ENCODE data around the gene DDX5.

DDX5 gene

DNA sequence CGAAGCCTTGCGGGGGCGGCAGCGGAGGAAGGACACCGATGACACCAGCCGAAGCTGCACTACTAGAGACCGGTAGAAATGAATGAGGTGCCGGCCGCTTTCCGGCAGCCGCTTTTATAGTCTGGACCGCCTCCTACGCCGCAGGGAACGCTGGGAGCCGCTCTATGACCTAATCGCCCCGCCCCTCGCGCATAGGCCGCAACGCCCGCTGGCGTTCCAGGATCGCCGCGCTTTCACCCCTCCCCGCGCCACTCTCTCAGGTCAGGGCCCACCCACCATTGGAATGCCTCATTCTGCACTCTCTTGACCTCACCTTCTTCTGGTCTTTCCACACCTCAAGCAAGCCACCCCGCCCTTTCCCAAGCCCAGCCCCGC is at the start of gene DDX5:
Gene DDX5 (minus strand): TSS at position 89 of the 375 bp plus-strand sequence. CDS start 170 bp downstream, outside the sequence.
- in situ Hi-C loops (cut with MboI; ENCODE audit: low sequenced_read_pairs) = no loop called here

DNA sequence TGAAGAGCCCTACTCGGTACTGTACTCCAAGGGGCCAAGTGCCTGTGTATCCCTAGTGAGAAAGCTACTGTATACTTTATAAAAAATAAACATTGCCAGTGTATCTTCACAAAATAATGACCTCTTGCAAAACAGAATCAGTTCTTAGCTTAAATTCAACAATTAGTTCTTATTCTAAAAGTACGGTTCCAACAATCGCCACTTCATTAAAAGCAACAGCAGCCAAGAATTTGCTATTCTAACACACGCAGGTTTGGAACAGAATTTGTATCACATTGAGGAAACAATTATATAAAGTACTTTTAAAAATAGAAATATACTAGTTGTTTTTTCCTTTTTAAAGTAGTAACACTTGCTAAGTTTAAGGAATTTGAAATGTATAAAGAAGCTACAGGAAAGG is 49.2 kb upstream of the DDX5 start:
- in situ Hi-C loops (cut with MboI; ENCODE audit: low sequenced_read_pairs) = no loop called here

DNA sequence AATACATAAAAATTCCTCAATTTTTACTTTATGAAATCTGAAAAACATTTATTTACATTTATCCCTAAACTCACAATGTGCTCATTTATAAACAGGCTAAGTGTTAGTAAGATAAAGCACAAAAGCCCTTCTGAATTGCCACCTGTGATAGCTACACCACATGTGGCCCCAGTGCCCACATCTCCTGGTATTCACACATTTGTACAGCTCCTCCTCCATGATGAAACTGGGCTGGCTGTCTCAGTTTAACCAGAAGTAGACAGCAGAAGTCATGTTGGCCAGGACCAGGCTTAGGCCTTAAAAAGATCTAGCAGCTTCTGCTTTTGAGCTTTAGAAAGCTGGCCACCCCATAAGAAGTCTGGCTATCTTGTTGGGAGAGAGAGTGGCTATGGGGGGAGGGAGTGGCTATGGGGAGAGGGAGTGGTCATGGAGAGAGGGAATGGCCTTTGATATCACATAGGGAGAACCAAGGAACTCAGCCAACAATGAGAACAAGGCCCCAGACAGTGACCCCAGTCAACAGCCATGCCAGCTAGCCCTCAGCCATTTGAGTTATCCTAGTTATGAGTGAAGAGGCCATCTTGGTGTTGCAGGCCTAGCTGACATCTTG is 48.0 kb upstream of the DDX5 start:
- in situ Hi-C loops (cut with MboI; ENCODE audit: low sequenced_read_pairs) = no loop called here

DNA sequence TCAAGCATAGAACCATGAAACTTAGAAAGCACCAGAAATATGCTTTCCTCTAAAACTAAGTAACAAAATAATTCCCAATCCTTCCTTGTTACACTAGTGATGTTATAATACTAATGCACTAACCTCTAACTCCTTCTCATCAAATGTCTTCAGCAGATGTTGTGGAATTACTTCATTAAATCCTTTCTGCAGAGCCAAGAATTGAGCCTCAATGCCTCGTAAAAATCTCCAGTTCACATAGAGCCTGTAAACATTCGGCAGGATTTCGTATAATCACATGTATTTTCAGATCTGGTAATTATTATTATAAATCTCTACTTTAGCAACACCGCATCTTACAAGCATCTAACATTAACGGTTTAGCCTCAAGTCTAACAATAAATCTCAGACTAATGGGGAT is 45.4 kb upstream of the DDX5 start:
- in situ Hi-C loops (cut with MboI; ENCODE audit: low sequenced_read_pairs) = no loop called here

DNA sequence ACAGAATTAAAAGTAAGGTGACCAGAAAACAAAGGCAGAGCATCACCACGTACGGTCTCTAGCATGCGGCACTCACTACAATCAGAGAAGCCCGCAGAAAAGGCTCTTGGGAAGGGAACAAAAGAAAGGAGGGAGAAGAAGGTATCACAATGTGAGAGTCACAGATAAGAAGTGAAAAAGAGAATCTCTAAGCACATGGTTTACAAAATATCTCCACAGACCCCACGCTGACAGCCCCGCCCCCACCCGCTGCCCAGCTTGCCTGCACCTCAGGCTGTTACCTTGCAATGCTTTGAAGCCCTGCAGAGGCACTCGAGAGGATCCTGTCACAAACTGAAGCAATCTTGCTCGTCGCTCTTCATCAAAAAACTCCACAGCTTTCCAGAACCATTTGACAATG is 41.2 kb upstream of the DDX5 start:
- in situ Hi-C loops (cut with MboI; ENCODE audit: low sequenced_read_pairs) = no loop called here

DNA sequence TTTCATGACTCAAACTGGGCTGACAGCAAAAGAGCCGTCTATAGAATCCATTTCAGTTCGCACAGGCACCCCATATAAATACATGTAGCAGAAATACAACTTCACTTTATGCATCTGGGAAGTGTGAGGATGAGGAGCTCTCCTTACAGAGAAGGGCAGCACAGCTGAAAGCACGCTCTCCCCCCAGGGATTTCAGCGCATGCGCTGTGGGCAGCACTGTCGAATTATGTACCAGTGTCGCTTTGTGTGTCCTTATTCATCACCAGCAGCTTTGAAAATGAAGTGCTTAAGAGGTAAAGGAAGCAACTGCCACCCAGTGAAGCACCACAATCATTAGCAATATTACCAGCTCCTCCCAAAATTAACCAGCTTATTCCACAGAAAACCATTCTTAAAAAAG is 40.6 kb upstream of the DDX5 start:
- in situ Hi-C loops (cut with MboI; ENCODE audit: low sequenced_read_pairs) = no loop called here

DNA sequence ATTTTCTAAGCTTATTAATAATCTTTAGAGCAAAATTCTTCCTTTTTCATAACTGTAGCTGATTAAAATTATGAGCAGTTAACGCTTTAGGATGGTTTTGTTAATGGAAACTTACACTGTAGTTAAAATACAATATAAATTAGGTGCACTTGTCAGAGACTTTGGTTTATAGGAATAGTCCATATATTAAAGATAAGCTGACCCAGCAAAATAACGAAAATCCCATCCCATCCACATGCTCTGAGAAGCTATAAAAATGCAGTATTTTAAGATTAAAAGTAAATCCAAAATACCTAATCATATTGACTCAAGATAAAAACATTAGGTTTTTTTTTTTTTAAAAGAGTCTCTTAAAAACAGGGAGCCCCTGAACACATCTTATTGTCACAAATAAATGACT is 38.7 kb upstream of the DDX5 start:
- in situ Hi-C loops (cut with MboI; ENCODE audit: low sequenced_read_pairs) = no loop called here

DNA sequence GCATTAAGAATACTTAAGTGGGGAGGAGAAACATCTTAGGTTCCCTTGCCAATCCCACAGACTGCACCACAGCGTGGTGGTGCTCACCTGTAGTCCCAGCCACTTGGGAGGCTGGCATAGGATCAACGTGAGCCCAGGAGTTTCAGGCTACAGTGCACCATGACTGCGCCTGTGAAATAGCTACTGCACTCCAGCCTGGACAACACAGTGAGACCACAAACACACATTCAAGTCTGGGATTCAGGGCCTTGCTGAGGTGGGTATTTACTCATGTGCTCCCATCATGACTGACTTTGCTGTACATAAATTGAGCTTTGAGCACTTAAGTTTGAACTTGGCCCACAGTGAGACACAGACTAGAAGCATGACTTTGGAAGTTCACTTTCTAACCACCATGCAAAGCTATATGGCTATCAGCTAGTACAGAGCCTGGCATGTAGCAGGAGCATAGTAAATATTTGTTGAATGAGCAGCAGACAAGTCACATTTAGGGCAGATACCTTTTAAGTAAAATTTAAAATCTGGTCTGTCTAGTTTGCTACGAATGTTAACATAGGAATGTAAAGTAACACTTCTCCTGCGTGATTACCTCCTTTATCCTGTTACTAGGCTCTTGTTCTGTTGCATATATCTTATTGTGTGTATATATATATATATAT is 34.2 kb upstream of the DDX5 start:
- in situ Hi-C loops (cut with MboI; ENCODE audit: low sequenced_read_pairs) = no loop called here

DNA sequence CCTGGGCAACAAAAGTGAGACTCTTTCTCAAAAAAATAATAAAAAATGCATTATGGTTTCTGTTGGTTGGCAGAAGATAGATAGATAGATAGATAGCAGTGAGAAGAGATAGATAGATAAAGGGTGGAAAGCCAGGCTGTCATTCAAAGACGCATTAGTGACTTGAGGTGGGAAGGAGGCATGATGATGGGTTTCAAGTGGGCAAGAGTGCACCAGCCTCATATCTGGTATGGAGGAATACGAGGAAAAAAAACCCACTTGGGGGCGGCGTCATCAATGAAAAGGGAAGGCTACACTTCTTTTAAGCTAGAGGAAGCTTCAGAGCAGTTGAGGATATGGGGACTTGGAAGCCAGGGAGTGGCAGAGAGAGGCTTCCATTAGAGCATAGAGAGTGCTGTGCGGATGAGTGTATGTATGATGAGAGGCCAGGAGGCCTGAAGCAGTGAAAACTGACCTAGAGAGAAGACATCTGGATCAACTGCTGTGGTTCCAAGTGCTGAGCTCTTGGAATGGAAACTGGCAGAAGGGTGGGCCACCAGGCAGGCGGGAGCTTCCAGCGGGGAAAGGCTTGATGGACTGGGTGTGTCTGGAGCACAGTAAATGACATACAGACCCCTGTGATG is 32.5 kb upstream of the DDX5 start:
- in situ Hi-C loops (cut with MboI; ENCODE audit: low sequenced_read_pairs) = no loop called here

DNA sequence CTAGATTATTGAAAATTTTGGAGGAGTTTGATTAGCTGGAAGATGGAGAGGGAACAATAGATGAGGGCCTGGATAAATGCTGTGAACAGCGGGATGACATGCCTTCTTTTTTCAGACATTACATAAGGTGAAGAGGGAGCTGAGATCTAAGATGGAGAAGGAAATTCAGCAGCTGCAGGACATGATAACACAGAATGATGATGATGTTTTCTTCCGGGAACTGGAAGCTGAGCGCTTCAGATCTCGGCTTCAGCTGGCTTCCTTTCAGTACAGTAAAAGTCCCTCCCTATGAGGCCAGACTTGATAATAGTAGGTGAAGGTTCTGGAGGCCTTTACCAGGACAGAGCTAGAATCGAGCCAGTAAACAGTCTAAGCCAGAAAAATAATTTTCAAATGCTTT is 31.4 kb upstream of the DDX5 start:
- in situ Hi-C loops (cut with MboI; ENCODE audit: low sequenced_read_pairs) = no loop called here

DNA sequence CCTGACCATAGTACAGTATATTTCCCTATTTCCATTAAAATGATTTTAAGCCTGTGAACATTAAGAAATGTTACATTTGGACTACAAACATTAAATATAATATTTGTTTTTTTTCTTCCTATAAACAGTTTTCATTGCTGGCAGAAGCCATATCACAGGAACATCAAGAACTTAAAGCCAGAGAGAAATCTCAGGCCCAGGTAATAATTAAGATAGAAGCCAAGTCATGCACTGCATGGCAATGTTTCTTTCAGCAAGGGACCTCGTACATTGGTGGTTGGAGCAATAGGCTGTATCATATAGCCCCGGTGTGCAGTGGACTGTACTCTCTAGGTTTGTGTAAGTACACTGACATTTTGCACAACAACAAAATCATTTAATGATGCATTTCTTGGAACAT is 30.8 kb upstream of the DDX5 start:
- in situ Hi-C loops (cut with MboI; ENCODE audit: low sequenced_read_pairs) = no loop called here

DNA sequence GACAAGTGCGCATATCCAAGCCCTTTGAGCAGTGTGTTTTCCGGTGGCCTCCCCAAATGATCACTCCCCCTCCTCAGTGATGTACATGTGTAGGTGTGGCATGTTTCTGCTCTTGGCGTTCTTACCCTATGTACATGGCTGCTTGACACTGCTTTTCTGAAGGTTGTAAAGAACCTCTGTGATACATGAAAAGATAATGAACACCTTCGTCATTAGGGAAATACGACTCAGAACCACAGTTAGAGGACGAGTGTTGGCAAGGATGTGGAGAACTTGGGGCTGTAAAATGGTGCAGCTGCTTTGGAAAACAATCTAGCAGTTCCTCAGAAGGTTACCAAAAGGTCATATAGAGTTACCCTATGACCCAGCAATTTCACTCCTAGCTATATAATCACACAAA is 29.3 kb upstream of the DDX5 start:
- in situ Hi-C loops (cut with MboI; ENCODE audit: low sequenced_read_pairs) = no loop called here

DNA sequence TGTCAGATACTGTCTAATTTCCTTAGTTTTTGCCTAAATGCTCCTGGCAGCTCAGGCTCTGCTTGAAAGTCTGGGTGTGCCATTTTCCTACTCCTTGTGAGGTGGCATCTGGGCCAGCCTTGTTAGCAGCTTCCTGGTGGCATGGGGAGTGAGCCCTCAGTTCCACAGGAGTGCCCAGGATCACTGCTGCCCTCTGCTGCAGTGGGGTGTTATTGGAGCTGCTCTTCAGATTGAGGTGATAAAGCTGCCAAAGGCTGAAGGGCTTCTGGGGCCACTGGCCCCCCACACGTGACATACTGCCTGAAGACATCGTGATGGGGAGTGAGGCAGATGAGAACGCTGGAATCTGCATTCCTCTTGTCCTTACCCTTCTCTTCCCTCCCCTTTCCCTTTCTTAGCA is 28.1 kb upstream of the DDX5 start:
- in situ Hi-C loops (cut with MboI; ENCODE audit: low sequenced_read_pairs) = no loop called here

DNA sequence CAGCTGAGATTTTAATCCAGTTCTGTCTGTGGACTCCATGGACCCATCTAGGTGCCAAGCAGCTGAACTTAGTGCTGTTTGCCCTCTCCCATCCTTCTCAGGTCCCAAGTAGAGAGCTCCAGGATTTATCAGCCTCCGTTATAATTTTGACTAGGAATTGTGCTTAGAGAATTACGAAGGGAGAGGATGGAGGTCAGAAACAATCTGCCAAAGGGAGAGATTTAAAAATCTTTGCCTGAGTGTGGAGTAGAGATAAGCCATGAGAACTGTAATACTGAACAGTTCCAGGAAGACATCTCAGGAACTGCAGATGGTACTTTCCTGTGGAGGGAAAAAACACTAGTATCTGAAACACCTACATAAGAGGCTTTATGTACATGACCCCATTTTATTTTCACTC is 27.7 kb upstream of the DDX5 start:
- in situ Hi-C loops (cut with MboI; ENCODE audit: low sequenced_read_pairs) = no loop called here

DNA sequence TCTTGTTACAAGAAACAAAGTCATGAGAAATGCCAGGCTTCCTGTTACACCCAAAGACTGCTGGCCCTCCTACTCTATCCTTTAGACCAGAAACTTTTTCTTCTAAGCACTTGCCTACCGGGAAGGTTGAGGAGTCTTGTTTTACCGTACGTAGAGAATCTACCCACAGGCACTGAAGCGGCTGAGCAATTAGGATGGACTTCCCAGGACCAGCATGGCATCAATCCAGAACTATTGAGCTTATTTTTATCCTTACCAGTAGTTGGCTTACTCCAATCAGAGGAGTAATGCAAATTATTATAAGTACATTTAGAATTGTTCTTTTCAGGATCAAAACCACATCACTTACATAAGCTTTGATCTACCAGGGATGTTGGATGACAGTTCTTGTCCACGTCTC is 26.3 kb upstream of the DDX5 start:
- in situ Hi-C loops (cut with MboI; ENCODE audit: low sequenced_read_pairs) = no loop called here

DNA sequence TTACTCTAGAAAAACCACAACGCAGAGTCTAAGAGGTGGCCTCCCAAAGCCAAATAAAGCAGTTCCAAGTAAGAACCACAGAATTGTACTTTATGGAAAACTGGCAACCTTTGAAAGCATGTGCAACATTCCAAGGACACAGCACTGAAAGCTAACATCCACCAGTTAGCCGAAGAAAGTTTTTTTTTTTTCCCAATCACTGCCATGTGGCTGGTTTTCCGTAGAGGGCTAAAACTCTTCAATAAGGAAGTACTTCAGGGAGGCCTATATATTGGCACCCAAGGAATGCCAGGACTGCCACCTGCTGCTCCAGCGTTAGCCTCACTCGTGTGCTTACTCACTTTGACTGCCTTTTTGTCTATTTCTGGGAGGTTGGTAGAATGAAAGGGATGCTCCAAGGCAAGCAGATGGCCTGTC is 25.9 kb upstream of the DDX5 start:
- in situ Hi-C loops (cut with MboI; ENCODE audit: low sequenced_read_pairs) = no loop called here

DNA sequence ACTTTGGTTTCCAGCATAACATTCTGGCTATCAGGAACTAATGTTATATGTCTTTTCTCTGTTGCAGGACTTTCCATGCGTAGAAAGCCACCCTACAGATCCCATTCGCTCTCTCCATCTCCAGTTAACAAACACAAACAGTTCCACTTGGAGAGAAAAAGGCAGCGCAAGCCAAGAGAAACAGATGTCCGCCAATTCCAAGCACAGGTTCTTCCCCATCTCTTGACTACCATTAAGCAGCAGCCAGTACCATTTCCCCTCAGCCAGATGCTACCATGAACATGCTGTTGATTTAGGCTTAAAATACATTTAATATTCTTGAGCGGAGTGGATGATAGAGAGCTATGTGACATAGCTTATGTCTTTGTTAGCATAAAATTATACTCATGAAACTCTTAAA is 23.1 kb upstream of the DDX5 start:
- in situ Hi-C loops (cut with MboI; ENCODE audit: low sequenced_read_pairs) = no loop called here

DNA sequence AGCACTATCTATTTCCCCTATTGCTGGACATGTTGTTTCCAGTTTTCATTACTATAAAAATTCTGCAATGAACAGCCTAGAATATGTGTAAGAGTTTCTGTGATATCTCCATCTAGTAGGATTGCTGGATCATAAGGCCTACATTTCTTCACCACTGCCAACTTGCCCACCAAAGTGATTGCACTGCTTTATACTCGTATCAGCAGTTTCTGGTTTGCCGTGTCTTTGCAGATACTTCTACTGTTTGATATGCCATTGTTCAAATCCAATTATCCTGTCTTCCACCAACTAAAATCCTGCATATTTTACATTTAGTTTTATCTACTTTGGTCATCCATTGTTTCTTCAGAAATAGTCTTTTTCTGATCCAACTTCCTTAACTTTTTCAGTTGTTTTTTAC is 21.8 kb upstream of the DDX5 start:
- in situ Hi-C loops (cut with MboI; ENCODE audit: low sequenced_read_pairs) = no loop called here

DNA sequence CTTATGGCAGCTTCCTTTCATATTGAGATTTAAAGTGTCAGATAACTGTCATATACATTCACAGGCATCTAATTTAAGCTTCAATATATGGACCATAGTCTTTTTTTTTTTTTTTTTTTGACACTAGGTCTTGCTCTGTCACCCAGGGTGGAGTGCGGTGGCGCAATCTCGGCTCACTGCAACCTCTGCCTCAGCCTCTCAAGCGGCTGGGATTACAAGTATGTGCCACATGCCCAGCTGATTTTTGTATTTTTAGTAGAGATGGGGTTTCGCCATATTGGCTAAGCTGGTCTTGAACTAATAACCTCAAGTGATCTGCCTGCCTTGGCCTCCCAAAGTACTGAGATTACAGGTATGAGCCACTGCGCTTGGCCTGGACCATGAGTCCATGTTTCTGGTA is 14.3 kb upstream of the DDX5 start:
- in situ Hi-C loops (cut with MboI; ENCODE audit: low sequenced_read_pairs) = no loop called here

DNA sequence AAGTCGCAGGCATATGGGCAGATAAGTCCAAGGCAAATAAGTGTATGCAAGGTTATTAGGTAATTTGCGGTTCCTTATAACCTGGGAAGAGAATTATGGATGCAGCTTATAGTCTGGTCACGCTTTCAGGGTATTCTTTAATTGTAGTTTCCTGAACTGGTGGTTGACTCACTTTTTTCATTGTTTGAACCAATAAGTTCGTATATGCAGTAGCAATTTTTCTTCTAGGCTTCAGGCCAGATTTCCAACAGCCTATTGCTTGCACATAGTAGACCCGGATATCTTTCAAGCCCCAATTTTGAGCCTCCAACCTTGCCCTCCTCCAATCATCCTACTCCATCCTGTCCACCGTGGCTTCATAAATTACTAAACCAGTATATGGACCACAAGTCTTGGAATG is 13.5 kb upstream of the DDX5 start:
- in situ Hi-C loops (cut with MboI; ENCODE audit: low sequenced_read_pairs) = no loop called here

DNA sequence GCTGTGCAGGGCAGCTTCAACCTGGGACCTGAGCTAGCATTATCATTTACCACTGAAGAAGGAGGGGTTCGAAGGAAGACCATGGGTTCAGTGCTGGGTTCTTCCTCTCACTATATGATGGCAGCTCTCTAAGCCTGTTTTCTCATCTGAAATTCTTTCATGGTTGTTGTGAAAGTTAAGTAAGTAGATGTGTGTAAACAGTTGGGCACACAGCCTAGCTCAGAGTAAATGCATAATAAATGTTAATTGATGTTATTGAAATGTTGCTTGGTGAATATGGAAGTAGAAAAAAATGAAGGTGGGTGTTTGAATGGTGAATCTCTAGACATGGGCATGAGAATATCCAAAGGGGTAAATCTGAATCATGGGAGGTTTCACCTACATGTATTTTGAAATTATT is 9.7 kb upstream of the DDX5 start:
- in situ Hi-C loops (cut with MboI; ENCODE audit: low sequenced_read_pairs) = no loop called here

DNA sequence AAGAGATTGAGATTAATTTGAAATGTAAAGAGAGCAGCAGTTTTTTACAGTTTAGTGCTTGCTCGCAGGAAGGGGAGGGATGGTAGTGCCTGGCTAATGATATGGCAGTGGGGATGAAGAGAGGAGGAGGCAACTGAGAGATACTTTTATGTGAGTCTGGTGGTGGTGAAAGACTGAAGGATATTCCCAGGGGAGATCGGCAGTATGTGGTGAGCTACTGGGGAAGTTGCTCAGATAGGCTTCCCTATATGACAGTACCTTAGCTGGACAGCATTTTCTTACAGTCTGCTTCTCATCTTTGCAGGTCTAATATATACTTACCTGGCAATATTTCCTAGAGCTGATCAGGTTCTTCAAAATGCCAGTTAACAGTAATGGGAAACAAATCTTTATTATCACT is 9.3 kb upstream of the DDX5 start:
- in situ Hi-C loops (cut with MboI; ENCODE audit: low sequenced_read_pairs) = no loop called here

DNA sequence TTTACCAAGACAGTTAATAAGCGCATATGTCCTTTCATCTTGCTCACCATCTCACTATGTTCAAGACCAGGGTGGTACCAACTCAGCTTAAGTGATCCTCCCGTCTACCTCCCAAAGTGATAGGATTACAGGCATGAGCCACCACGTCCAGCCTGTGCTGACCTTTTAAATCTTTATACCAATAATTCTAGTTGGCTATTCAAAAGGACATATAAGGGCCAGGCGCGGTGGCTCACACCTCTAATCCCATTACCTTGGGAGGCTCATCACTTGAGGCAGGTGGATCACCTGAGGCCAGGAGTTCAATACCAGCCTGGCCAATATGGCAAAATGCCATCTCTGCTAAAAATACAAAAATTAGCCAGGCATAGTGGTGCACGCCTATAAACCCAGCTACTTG is 3.1 kb upstream of the DDX5 start:
- in situ Hi-C loops (cut with MboI; ENCODE audit: low sequenced_read_pairs) = no loop called here

All from HL-60/S4 (cell line).